Measurements from ENCODE around the gene ZFAND6. TPM values are rescaled to one million over a fixed set of nuclear protein-coding genes. Genes with fewer than 3 reads are reported as not detected.

Gene ZFAND6
- total RNA-seq, 1 donor from 2014 or later, result 101 TPM

GRCh38 chr15:80106051-80106450 lies 46.6 kb downstream of the ZFAND6 start:
- POLR2A ChIA-PET, result no interaction called here

GRCh38 chr15:80107204-80107603 lies 47.7 kb downstream of the ZFAND6 start:
- no peak for ATAC-seq (ENCODE audit: low read depth)
- Mint-ChIP-seq H3K27ac (no peak overlapping the region), H3K9me3 (no peaks in the 10 kb centered on the region), H3K4me3 (no peak overlapping the region), H3K27me3 (no peaks in the 10 kb centered on the region), H3K36me3 (ENCODE audit: low read depth) (peaks cover 26% of the 10 kb centered on the region), H3K4me1 (peaks cover 64% of the 10 kb centered on the region)
- CTCF ChIA-PET, result no interaction called here
- POLR2A ChIA-PET, result no interaction called here
- intact Hi-C loops (cut with micrococcal nuclease), result no loop called here
- no peak for DNase-seq
- TF ChIP-seq CTCF (IDR thresholded peaks at IDR 0.05), result no peak

More at GRCh38 chr15:80106051-80106450, 46.6 kb downstream of the ZFAND6 start:
- Mint-ChIP-seq H3K9me3 (no peaks in the 10 kb centered on the region), H3K36me3 (ENCODE audit: low read depth) (peaks cover 31% of the 10 kb centered on the region), H3K27ac (no peak overlapping the region), H3K4me3 (no peak overlapping the region), H3K4me1 (peaks cover 64% of the 10 kb centered on the region), H3K27me3 (no peaks in the 10 kb centered on the region)
- CTCF ChIA-PET, result no interaction called here
- TF ChIP-seq CTCF (IDR thresholded peaks at IDR 0.05), result no peak
- no peak for DNase-seq
- intact Hi-C loops (cut with micrococcal nuclease), result no loop called here
- ATAC-seq (ENCODE audit: low read depth), result no peak

GRCh38 chr15:80107774-80108173 lies 48.3 kb downstream of the ZFAND6 start:
- ATAC-seq (ENCODE audit: low read depth) (no peak), DNase-seq (no peak)
- POLR2A ChIA-PET, result interaction anchor here (0.6 kb wide), 1 partner anchor 94 kb away, joined by 3 read pairs; no protein-coding TSS in a partner anchor
- H3K36me3 Mint-ChIP-seq (ENCODE audit: low read depth), result peaks cover 27% of the 10 kb centered on the region
- no peaks in the 10 kb centered on the region for H3K9me3 Mint-ChIP-seq
- no peaks in the 10 kb centered on the region for H3K27me3 Mint-ChIP-seq
- no peak overlapping the region for H3K27ac Mint-ChIP-seq
- no peak for TF ChIP-seq CTCF (IDR thresholded peaks at IDR 0.05)
- CTCF ChIA-PET, result no interaction called here
- intact Hi-C loops (cut with micrococcal nuclease), result no loop called here
- no peak overlapping the region for H3K4me3 Mint-ChIP-seq
- peaks cover 63% of the 10 kb centered on the region for H3K4me1 Mint-ChIP-seq

GRCh38 chr15:80109388-80109787 lies 49.9 kb downstream of the ZFAND6 start:
- H3K4me1 Mint-ChIP-seq, result peaks cover 72% of the 10 kb centered on the region
- peaks cover 22% of the 10 kb centered on the region for H3K36me3 Mint-ChIP-seq (ENCODE audit: low read depth)
- ATAC-seq (ENCODE audit: low read depth) (no peak), DNase-seq (no peak)
- intact Hi-C loops (cut with micrococcal nuclease), result no loop called here
- H3K27ac Mint-ChIP-seq, result no peak overlapping the region
- H3K27me3 Mint-ChIP-seq, result no peaks in the 10 kb centered on the region
- CTCF ChIA-PET, result no interaction called here
- POLR2A ChIA-PET, result no interaction called here
- no peaks in the 10 kb centered on the region for H3K9me3 Mint-ChIP-seq
- TF ChIP-seq CTCF (IDR thresholded peaks at IDR 0.05), result no peak
- H3K4me3 Mint-ChIP-seq, result no peak overlapping the region

GRCh38 chr15:80110920-80111319 lies 51.4 kb downstream of the ZFAND6 start:
- Mint-ChIP-seq H3K9me3 (no peaks in the 10 kb centered on the region), H3K4me3 (no peak overlapping the region), H3K27ac (no peak overlapping the region), H3K36me3 (ENCODE audit: low read depth) (peaks cover 17% of the 10 kb centered on the region), H3K4me1 (peaks cover 72% of the 10 kb centered on the region), H3K27me3 (no peaks in the 10 kb centered on the region)
- TF ChIP-seq CTCF (IDR thresholded peaks at IDR 0.05), result no peak
- DNase-seq (no peak), ATAC-seq (ENCODE audit: low read depth) (no peak)
- POLR2A ChIA-PET, result no interaction called here
- CTCF ChIA-PET, result no interaction called here
- intact Hi-C loops (cut with micrococcal nuclease), result no loop called here
